ENCODE data around the gene SLC35E2B. TPM values are rescaled to one million over a fixed set of nuclear protein-coding genes. Genes with fewer than 3 reads are reported as not detected.

The SLC35E2B gene
- total and polyA plus RNA-seq, 2 of the 8 experiments (the other 6 are each of a cell fraction or from before 2014, with no cell fraction given) = 25.9 to 46.7 TPM

- TF ChIP-seq CTCF (IDR thresholded peaks at IDR 0.05; ENCODE audit: control extremely low read depth in 1 of 3, insufficient read depth in 1 of 3, low read depth in 1 of 3, low read length in 3 of 3) = no peak
- no peak for TF ChIP-seq RFX5 (IDR thresholded peaks at IDR 0.05; ENCODE audit: borderline replicate concordance, low read depth, low read length)
- no peak for TF ChIP-seq CEBPB (IDR thresholded peaks at IDR 0.05; ENCODE audit: low read depth, low read length)
- no peak for TF ChIP-seq CBX5 (IDR thresholded peaks at IDR 0.05; ENCODE audit: low read depth, low read length)
- TF ChIP-seq GABPA (IDR thresholded peaks at IDR 0.05; ENCODE audit: borderline replicate concordance, insufficient read depth, low read length) = no peak
- no peak for TF ChIP-seq TEAD4 (IDR thresholded peaks at IDR 0.05; ENCODE audit: low read depth, low read length)
Measured at GRCh38 chr1:1618396-1619068, 74.1 kb downstream of the SLC35E2B start (continued).

All from H1 (cell line).